NCI-H1417 treated with DMSO at 0.1 percent for 48 hours (cell line): ENCODE data around the gene LEMD2.

ENCODE experiments used
- DNase-seq: peaks from one replicate; lab custom pipeline; 2025; lab: John Stamatoyannopoulos, UW

Gene LEMD2

GRCh38 chr6:33738153-33738552 lies 50.8 kb downstream of the LEMD2 start:
- DNase-seq = no peak

GRCh38 chr6:33737267-33738026 lies 51.5 kb downstream of the LEMD2 start:
- no peak for DNase-seq

- DNase-seq = no peak
Observed at GRCh38 chr6:33735216-33735615, 53.7 kb downstream of the LEMD2 start.

- DNase-seq = no peak
Observed at GRCh38 chr6:33733709-33734007, 55.3 kb downstream of the LEMD2 start.

- no peak for DNase-seq
Observed at GRCh38 chr6:33732817-33733708, 55.9 kb downstream of the LEMD2 start.

GRCh38 chr6:33732385-33732784 lies 56.5 kb downstream of the LEMD2 start:
- DNase-seq = no peak

GRCh38 chr6:33731751-33732282 lies 57.1 kb downstream of the LEMD2 start:
- no peak for DNase-seq

- no peak for DNase-seq
Observed at GRCh38 chr6:33731035-33731434, 57.9 kb downstream of the LEMD2 start.

- no peak for DNase-seq
Observed at GRCh38 chr6:33730611-33731010, 58.3 kb downstream of the LEMD2 start.

GRCh38 chr6:33729059-33729458 lies 59.9 kb downstream of the LEMD2 start:
- DNase-seq = no peak

GRCh38 chr6:33728438-33728837 lies 60.5 kb downstream of the LEMD2 start:
- no peak for DNase-seq

GRCh38 chr6:33727932-33728331 lies 61.0 kb downstream of the LEMD2 start:
- DNase-seq = no peak

- DNase-seq = no peak
Observed at GRCh38 chr6:33727126-33727525, 61.8 kb downstream of the LEMD2 start.

GRCh38 chr6:33726696-33727095 lies 62.2 kb downstream of the LEMD2 start:
- no peak for DNase-seq

- DNase-seq = no peak
Observed at GRCh38 chr6:33725891-33726673, 62.8 kb downstream of the LEMD2 start.

GRCh38 chr6:33725222-33725621 lies 63.7 kb downstream of the LEMD2 start:
- no peak for DNase-seq

- DNase-seq = no peak
Observed at GRCh38 chr6:33724102-33725023, 64.6 kb downstream of the LEMD2 start.

GRCh38 chr6:33723371-33724085 lies 65.4 kb downstream of the LEMD2 start:
- DNase-seq = no peak

GRCh38 chr6:33722103-33722623 lies 66.8 kb downstream of the LEMD2 start:
- no peak for DNase-seq

- DNase-seq = no peak
Observed at GRCh38 chr6:33721508-33721907, 67.4 kb downstream of the LEMD2 start.
